Pancreas (tissue), 10 donors: ENCODE results near the gene PRPF19. TPM values are rescaled to one million over a fixed set of nuclear protein-coding genes. Genes with fewer than 3 reads are reported as not detected.
A peak's percentile ranks its signal among the peaks of the same experiment; 100 is the strongest.

ENCODE experiments used
- ATAC-seq, 4 donors: fragments of 200-7000 bp; cut with Tn5 transposase; one replicate each; pipeline versions ENCODE4 v1.8.0 to v1.9.1; 2020; ENCODE audit warnings: mild to moderate bottlenecking in 4 of 4, moderate library complexity in 4 of 4
- DNase-seq, 6 donors: peaks; one replicate each; pipeline ENCODE4 v3.0.0-alpha.2; 2020
- FAIRE-seq: peaks from 2 replicates; lab custom pipeline; 2012; peaks lifted over from hg19 to GRCh38; lab: Jason Lieb, UNC
- H3K27ac ChIP-seq, 4 donors: fragments of 200-600 bp; sonication (generic); 1 replicate in 3 of 4; 2 replicates in 1 of 4; pipeline versions ENCODE4 v1.5.0 to v1.8.0; 2020
- H3K27me3 ChIP-seq, 4 donors: fragments of 200-600 bp; one replicate each; pipeline ENCODE4 v1.8.0; 2021
- H3K36me3 ChIP-seq, 3 donors: fragments of 200-600 bp; sonication (generic) in 1 of 3; one replicate each; pipeline versions ENCODE4 v1.5.0 to v1.8.0; 2020 to 2021
- H3K4me1 ChIP-seq, 3 donors: fragments of 200-600 bp; one replicate each; pipeline ENCODE4 v1.8.0; 2021
- H3K4me3 ChIP-seq, 4 donors: fragments of 200-600 bp; sonication (generic) in 2 of 4; one replicate each; pipeline versions ENCODE4 v1.5.0 to v1.8.0; 2020 to 2021
- H3K9me3 ChIP-seq, 4 donors: fragments of 200-600 bp; one replicate each; pipeline ENCODE4 v1.8.0; 2021
- CTCF ChIP-seq, 4 donors: fragments of 200-600 bp; sonication (generic) in 3 of 4; IDR thresholded peaks; one replicate each; pipeline versions ENCODE4 v1.5.0 to v1.8.0; 2021; ENCODE audit warnings: antibody characterized with exemption in 4 of 4
- WGBS, 2 donors: extraction: QIAGEN DNeasy Blood & Tissue Kit; methylation state at CpG; one replicate each; pipeline ENCODE4 v1.1.7; 2013; 5-methylcytosine and 5-hydroxymethylcytosine counted together
- intact Hi-C, 3 donors: fragments of 100-400 bp; cut with DNase I; formaldehyde crosslinking; loops; one replicate each; pipeline versions ENCODE4 v1.11.1 to v1.14.2; 2022
- polyA plus RNA-seq, 2 donors: library from polyadenylated mRNA; stranded (reverse); fragments of 200-250 nt; gene quantifications; one replicate each; pipeline ENCODE4 v1.2.3, GENCODE V29; 2013
- total RNA-seq, 6 donors: library from RNA; stranded (reverse); fragmentation: NEBNext Ultra II Directional in 4 of 6; extraction: Animal tissue kit (Norgen Biotek cat#: 25700) in 4 of 6; gene quantifications; one replicate each; pipeline versions ENCODE4 v1.2.1 to v1.2.4, GENCODE V29; 2021 to 2023
- donor health status: healthy with polysubstance abuse.
- donor health status: DM: no; HTN: no; CAD: no; lungs with moderate emphysema.
- donor health status: DM: no; HTN: no; CAD: no.
- donor health status: control.
- donor health status: control.
- donor health status: Bipolar disorder and iron deficiency.
- donor health status: DM: yes; HTN: yes; CAD: no.
- donor health status: DM: no; HTN: no; CAD: no.
- donor health status: DM: no; HTN: no; CAD: no.
- donor health status: DM: yes; HTN: yes; CAD: no.

PRPF19 gene
- total RNA-seq (10 to 100 TPM; 33.9 to 50.1 (median 45.5) TPM), polyA plus RNA-seq (10 to 100 TPM; 44.2 to 50.1 TPM)

DNA sequence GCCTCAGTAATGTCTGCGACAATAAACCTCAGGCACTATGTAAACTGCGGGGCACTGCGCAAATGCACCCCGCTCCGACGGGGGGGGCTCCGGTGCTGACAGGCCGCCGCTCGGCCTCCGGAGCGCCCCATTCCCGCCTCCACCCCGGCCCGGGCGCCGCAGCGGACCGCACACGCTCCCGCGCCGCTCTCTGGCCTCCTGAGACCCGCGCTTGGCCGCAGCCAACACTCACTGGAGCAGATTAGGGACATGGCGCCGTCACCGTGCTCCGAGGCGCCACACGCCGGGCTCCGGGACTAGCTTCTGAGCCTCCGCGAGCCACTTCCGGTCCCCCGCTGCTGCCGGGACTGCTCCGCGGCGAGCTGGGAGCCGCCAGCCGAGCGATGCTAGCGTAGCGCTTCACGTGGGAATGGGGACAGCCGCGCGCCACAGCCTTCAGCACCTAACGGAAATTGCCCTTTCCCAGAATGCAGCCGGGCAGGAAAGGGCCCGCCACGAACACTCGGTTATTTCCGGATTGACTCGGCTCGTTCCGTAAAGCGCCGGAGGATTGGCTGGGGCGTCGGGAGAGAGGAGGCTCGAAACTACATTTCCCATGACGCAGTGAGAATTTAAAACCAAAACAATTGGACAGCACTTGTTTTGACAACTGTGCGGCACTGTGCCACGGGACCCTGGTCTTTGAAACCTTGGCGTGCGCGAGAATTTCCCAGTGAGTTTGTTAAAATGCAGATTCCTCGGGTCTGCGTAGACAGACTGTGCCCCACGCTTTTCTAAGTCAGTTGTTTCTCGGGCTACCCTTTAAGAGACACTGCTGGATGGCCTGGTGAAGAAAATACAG lies at the start of gene PRPF19:
Gene PRPF19 (minus strand): TSS at position 454 of the 841 bp plus-strand sequence. CDS start 203 bp downstream, at position 251.
- FAIRE-seq = peak; percentile 60
- no peaks in the 10 kb centered on the region for H3K27me3 ChIP-seq
- intact Hi-C loops = no loop called here

GRCh38 chr11:60955571-60955970 lies 49.2 kb upstream of the PRPF19 start:
- FAIRE-seq = no peak
- no peak for DNase-seq
- Histone ChIP-seq H3K4me3 (no peak overlapping the region), H3K4me1 (no peaks in the 10 kb centered on the region), H3K27ac (no peak overlapping the region), H3K9me3 (no peaks in the 10 kb centered on the region), H3K36me3 (no peaks in the 10 kb centered on the region), H3K27me3 (no peaks in the 10 kb centered on the region)
- 45 to 46% methylated on average over 5 of the region's 5 CpGs for WGBS, 2 donors
- intact Hi-C loops = no loop called here
- no peak for ATAC-seq
- TF ChIP-seq CTCF (IDR thresholded peaks at IDR 0.05) = no peak

More for the DNA sequence above, at the start of gene PRPF19:
- Histone ChIP-seq H3K9me3 (no peaks in the 10 kb centered on the region), H3K4me3 (peak within 1 kb of the TSS; percentile 61 to 99 (median 87)), H3K36me3 (peaks cover 4 to 21% (median 10%) of the 10 kb centered on the region in 3 donors), H3K4me1 (peaks cover 0 to 16% (median 13%) of the 10 kb centered on the region in 3 donors), H3K27ac (peak within 1 kb of the TSS; percentile 75 to 95 (median 90))
- DNase-seq = peak; percentile 96 to 99 (median 98)
- ATAC-seq = peak; percentile 94 to 98 (median 96)
- no peak for TF ChIP-seq CTCF (IDR thresholded peaks at IDR 0.05)
- 0% methylated on average over 68 to 75 of the region's 75 CpGs for WGBS, 2 donors

- Histone ChIP-seq H3K4me1 (no peaks in the 10 kb centered on the region), H3K27ac (peak overlapping the region in 1 of 4 donors; percentile 9), H3K27me3 (no peaks in the 10 kb centered on the region), H3K4me3 (no peak overlapping the region), H3K36me3 (no peaks in the 10 kb centered on the region), H3K9me3 (no peaks in the 10 kb centered on the region)
- no peak for TF ChIP-seq CTCF (IDR thresholded peaks at IDR 0.05)
- intact Hi-C loops = no loop called here
- ATAC-seq (peak in 2 of 4 donors; percentile 17 to 46), DNase-seq (peak in 1 of 6 donors; percentile 26), FAIRE-seq (no peak)
- WGBS, 2 donors = 62 to 82% methylated on average over 5 of the region's 5 CpGs
Observed at GRCh38 chr11:60954421-60954820, 48.0 kb upstream of the PRPF19 start.

GRCh38 chr11:60953781-60954180 lies 47.4 kb upstream of the PRPF19 start:
- no peak for TF ChIP-seq CTCF (IDR thresholded peaks at IDR 0.05)
- H3K9me3 ChIP-seq = no peaks in the 10 kb centered on the region
- ATAC-seq (peak in 2 of 4 donors; percentile 37 to 48), FAIRE-seq (no peak), DNase-seq (no peak)
- no peak overlapping the region for H3K4me3 ChIP-seq
- H3K27ac ChIP-seq = no peak overlapping the region
- 78 to 79% methylated on average over 6 of the region's 6 CpGs for WGBS, 2 donors
- no peaks in the 10 kb centered on the region for H3K36me3 ChIP-seq
- no peaks in the 10 kb centered on the region for H3K27me3 ChIP-seq
- no peaks in the 10 kb centered on the region for H3K4me1 ChIP-seq
- intact Hi-C loops = no loop called here
